SK-N-SH treated with all-trans-retinoic acid at 6 μM for 48 hours (cell line): Measurements from ENCODE around the gene TFPI2.

Experiments
- ARNTL ChIP-seq: fragments of 450-650 bp; formaldehyde crosslinking; IDR thresholded peaks from 2 replicates; pipeline ENCODE4 v1.5.0; 2020; ENCODE audit warnings: low read depth, mild to moderate bottlenecking, moderate library complexity, borderline replicate concordance
- BACH2 ChIP-seq: fragments of 250-450 bp; sonication (Bioruptor Pico); IDR thresholded peaks from 2 replicates; pipeline ENCODE4 v1.9.0; 2021; ENCODE audit warnings: mild to moderate bottlenecking, borderline replicate concordance
- CSDC2 ChIP-seq: fragments of 250-450 bp; sonication (Bioruptor Pico); IDR thresholded peaks from 2 replicates; pipeline ENCODE4 v1.5.0; 2020; ENCODE audit warnings: mild to moderate bottlenecking, moderate library complexity
- GLIS3 ChIP-seq: fragments of 250-450 bp; sonication (Bioruptor Pico); IDR thresholded peaks from 2 replicates; pipeline ENCODE4 v1.5.0; 2020; ENCODE audit warnings: mild to moderate bottlenecking, moderate library complexity
- ISL1 ChIP-seq: fragments of 250-450 bp; sonication (Bioruptor Pico); IDR thresholded peaks from 2 replicates; pipeline ENCODE4 v2.1.2; 2022; ENCODE audit warnings: mild to moderate bottlenecking, moderate library complexity
- OSR1 ChIP-seq: fragments of 250-450 bp; sonication (Bioruptor Pico); IDR thresholded peaks from 2 replicates; pipeline ENCODE4 v1.8.0; 2022; ENCODE audit warnings: moderate library complexity, mild to moderate bottlenecking, inconsistent platforms
- PATZ1 ChIP-seq: fragments of 250-450 bp; sonication (Bioruptor Pico); IDR thresholded peaks from 2 replicates; pipeline ENCODE4 v1.8.0; 2020; ENCODE audit warnings: mild to moderate bottlenecking, moderate library complexity, borderline replicate concordance
- POU6F1 ChIP-seq: fragments of 250-450 bp; sonication (Bioruptor Pico); IDR thresholded peaks from 2 replicates; pipeline ENCODE4 v1.8.0; 2021; ENCODE audit warnings: low read depth, mild to moderate bottlenecking, moderate library complexity, borderline replicate concordance
- PPARA ChIP-seq: fragments of 250-450 bp; sonication (Bioruptor Pico); IDR thresholded peaks from 2 replicates; pipeline ENCODE4 v1.5.0; 2020; ENCODE audit warnings: mild to moderate bottlenecking, borderline replicate concordance
- RARB ChIP-seq: fragments of 250-450 bp; sonication (Bioruptor Pico); IDR thresholded peaks from 2 replicates; pipeline ENCODE4 v1.8.0; 2021; ENCODE audit warnings: mild to moderate bottlenecking, moderate library complexity
- ZFP3 ChIP-seq: fragments of 250-450 bp; sonication (Bioruptor Pico); IDR thresholded peaks from 2 replicates; pipeline ENCODE4 v1.5.0; 2020; ENCODE audit warnings: mild to moderate bottlenecking, moderate library complexity
- ZFP30 ChIP-seq: fragments of 450-650 bp; formaldehyde crosslinking; IDR thresholded peaks from 2 replicates; pipeline ENCODE4 v1.5.0; 2022; ENCODE audit warnings: mild to moderate bottlenecking, moderate library complexity
- TF ChIP-seq, protein P1 (sequence below): fragments of 250-450 bp; sonication (Bioruptor Pico); IDR thresholded peaks from 2 replicates; pipeline ENCODE4 v1.5.1; 2021; ENCODE audit warnings: mild to moderate bottlenecking, moderate library complexity

- TF ChIP-seq PATZ1 (no peak), PPARA (CRISPR knock-in tag) (no peak), CSDC2 (CRISPR knock-in tag) (no peak), ZFP30 (CRISPR knock-in tag) (no peak), BACH2 (CRISPR knock-in tag) (no peak), OSR1 (CRISPR knock-in tag) (no peak), ISL1 (no peak), POU6F1 (CRISPR knock-in tag) (no peak), GLIS3 (CRISPR knock-in tag) (no peak), ZFP3 (CRISPR knock-in tag) (no peak), RARB (CRISPR knock-in tag) (no peak), ARNTL (CRISPR knock-in tag) (no peak)
- TF ChIP-seq, protein P1, sequence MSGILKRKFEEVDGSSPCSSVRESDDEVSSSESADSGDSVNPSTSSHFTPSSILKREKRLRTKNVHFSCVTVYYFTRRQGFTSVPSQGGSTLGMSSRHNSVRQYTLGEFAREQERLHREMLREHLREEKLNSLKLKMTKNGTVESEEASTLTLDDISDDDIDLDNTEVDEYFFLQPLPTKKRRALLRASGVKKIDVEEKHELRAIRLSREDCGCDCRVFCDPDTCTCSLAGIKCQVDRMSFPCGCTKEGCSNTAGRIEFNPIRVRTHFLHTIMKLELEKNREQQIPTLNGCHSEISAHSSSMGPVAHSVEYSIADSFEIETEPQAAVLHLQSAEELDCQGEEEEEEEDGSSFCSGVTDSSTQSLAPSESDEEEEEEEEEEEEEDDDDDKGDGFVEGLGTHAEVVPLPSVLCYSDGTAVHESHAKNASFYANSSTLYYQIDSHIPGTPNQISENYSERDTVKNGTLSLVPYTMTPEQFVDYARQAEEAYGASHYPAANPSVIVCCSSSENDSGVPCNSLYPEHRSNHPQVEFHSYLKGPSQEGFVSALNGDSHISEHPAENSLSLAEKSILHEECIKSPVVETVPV (CRISPR knock-in tag): no peak
Observed at GRCh38 chr7:93877742-93878141, 12.8 kb downstream of the TFPI2 start.
